Activated CD4-positive, alpha-beta T cell treated with anti-CD3 and anti-CD28 coated beads, Interleukin-2, amount 50 U/mL, for 24 hours (primary cell): Measurements from ENCODE around the gene HSPA2.
"Not testable (repeated sequence)": the region's sequence is repeated elsewhere in the genome, so short reads cannot be mapped to it uniquely, and the experiment has no call there.

Experiments used
- DNase-seq, 2 donors: peaks; one replicate each; pipeline ENCODE4 v3.0.0-alpha.2; 2020; ENCODE audit warnings: low read depth in 1 of 2, low spot score in 1 of 2

The HSPA2 gene

DNA sequence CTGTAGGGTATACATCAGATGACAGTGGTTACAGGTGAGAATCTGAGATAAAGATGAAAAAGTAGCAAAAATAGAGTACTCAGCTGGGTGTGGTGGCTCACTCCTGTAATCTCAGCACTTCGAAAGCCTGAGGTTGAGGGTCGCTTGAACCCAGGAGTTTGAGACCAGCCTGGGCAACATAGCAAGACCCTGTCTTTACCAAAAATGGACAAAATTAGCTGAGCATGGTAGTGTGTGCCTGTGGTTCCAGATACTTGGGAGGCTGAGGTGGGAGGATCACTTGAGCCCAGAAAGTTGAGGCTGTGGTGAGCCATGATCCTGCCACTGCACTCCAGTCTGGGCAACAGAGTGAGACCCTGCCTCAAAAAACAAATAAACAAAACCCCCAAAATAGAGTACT is 17.7 kb downstream of the HSPA2 start:
- DNase-seq, result not testable (repeated sequence)

DNA sequence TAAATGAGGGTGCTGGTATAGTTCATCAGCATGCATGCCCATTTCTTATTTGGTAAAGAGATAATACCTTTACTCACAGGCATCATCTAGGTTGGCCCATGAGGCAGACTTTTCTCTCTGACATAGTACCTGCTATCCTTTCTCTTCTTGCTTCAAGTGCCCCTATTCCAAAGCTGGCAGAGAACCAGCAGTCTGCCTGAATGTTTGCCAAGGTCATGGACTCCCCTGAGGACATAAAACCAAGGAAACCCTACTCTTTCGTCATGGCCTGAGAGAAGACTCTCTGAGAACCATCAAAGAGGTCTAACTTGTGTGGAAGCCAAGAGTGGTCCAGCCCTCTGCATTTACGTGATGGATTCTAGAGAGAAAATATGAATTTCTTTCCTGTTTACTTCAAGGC is 21.1 kb downstream of the HSPA2 start:
- DNase-seq, result no peak

DNA sequence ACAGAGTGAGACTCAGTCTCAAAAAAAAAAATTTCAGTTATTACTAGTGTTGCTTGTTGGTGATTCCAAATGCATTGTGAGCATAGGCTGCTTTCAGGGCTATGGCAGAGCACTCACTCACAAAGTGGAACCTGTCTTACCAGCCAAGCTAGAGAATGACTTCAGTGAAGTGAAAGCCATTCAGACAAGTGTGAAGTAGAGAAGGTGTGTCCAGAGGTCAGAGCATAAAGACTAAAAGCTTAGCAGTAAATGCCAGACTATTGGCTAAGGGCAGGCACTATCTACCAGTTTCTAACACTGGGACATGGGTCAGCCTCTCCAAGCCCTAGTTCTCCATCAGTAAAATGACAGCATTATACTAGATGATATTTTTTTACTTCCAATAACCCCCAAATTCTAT is 21.9 kb downstream of the HSPA2 start:
- DNase-seq, result no peak

DNA sequence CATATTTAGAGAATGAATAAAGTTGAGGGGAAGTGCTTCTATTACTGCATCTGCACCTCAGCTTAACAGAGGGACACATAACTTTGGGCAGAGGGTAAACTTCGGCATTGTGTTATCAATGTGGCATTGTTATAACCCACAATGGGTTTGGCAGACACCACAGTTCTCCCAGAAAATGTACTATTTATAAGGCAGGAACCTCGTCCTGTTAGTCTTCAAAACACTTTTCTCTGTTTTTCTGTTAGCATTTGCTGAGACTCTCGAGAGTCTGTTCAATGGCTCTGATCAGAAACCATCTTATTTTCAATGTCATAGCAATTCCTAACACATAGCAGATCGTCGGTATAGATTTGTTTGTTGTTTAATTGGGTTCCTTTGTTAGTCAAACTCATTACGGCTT is 23.2 kb downstream of the HSPA2 start:
- DNase-seq, result no peak

DNA sequence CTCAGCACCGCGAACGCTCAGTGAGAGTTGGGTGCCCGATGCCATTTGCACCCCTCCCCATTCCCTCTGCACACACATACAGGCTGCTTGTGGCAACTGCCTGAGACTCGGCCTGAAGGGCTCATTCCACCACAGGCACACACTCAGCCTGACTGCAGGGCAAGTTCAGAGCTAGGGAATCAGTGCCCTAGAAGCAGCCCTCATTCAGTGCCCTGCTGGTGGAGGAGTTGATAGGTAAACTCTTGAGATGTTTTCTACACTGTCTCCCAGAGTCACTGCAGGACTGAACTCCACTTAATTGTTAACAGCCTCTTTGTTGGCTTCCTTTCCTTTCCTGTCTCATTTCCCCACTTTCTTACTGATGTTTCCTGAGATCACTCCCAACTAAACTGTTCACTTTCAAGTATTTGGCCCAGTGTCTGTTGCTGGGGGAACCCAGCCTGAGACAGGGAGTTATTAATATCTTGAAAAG is 26.1 kb downstream of the HSPA2 start:
- no peak for DNase-seq

DNA sequence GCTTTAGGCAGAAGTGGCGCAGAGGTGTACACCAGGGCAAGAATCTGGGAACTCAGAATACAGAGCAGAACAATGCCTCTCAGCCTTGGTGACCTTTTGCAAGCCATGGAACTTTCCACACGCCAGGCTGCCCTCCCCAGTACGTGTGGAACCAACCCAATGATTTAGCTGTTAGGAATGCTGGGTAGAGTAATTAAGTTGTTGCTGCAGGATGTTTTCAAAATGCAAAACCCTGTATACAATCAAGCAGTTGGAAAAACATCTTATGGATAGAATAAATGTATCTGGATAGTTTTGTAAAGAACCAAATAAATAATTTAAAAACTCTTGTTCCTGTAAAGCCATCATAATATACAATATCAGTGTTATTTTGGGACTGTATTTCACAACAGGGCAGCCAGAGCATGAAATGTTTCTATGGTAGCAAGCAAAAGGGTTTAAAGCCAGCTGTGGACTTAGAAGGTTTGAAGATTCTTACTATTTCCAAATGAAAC is 28.6 kb downstream of the HSPA2 start:
- no peak for DNase-seq

DNA sequence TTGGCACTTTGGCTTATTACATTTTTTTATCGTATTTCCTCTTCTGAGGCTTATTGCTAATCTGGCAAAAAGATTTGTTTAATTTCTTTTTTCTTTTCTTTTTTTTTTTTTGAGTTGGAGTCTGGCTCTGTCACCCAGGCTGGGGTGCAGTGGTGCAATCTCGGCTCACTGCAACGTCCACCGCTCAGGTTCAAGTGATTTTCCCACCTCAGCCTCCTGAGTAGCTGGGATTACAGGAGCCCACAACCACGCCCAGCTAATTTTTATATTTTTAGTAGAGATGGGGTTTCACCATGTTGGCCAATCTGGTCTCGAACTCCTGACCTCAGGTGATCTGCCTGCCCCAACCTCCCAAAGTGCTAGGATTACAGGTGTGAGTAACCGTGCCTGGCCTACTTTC is 29.1 kb downstream of the HSPA2 start:
- DNase-seq, result not testable (repeated sequence)

DNA sequence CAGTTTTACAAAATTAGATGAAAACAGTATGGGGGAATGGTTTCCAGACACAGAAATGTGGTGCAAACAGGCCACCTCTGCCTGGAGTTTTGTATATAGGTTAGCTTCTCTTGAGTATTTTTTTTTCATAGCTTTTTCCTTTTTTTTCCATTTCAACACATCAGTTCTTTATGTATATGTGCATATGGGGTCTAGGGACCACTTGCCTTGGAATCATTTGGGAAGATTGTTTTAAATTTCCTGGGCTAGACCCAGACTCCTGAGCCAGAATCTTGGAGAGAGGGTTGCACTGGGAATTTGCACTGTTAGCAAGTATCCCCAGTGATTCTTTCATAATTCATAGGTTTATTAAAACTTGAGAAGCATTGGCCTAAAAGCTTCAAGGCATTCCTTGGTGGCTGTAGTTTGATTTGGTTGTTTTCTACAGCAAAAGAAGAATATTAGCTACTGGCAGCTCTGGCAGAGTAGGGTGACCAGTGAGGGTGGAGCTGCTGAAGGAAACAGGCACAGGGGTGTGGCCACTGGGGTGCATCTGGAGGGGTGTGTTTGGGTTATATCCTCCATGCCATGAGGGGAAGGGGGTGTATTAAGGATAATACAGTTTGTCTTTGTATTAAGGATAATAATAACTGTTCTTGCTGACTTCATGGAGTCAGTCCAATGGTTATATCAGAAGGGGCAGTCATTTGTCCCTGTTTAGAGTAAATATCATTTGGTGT is 32.0 kb downstream of the HSPA2 start:
- no peak for DNase-seq

DNA sequence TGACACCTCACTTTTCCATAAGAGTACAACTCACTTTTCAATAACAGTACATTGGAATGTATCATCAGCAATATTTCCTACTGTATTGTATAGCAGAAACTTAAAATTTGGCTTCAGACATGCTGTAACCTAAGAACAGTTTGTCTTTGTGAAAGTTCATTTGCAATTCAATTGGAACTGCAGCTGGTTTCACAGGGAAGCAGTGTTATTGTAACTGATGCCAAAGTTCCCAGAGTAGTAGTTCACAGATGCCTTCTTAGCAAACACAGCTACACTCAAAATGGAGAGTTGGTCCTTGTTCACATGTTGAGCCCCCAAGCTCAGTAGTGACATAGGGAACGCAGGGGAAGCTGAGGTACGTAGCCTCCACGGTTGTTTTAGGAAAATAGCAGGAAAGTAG is 32.6 kb downstream of the HSPA2 start:
- no peak for DNase-seq

DNA sequence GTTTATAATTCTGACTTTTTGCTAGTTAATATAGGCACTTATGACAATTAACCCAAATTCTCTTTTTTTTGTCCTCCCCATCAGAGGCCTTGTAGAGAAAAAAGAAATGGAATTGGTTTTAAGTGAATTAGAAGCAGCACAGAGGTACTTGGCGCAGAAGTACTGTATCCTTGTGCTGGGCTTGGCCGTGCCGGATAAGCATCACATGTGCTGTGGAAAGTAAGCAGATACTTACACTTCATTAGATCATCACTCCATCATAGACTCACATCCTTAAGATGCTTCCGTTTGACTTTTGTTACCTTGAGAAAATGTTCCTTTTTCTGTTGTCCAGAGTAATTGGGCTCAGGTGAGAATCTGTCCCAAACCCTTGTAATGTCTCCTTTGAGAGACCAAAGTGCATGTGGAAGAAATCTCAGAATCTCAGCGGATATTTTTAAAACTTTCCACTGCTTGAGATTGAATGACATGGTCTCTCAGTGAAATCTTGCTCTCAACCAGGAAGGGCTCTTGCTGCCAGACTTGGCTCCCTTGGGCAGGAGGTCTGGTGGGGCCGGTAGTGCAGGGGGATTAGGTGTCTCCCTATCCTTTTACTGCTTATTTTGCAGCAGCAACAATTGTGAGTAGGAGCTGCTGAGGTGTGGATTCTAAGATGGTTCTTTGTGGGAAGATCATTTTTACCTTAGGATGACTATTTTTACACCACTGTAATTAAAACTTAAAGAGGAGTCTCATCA is 34.0 kb downstream of the HSPA2 start:
- no peak for DNase-seq

DNA sequence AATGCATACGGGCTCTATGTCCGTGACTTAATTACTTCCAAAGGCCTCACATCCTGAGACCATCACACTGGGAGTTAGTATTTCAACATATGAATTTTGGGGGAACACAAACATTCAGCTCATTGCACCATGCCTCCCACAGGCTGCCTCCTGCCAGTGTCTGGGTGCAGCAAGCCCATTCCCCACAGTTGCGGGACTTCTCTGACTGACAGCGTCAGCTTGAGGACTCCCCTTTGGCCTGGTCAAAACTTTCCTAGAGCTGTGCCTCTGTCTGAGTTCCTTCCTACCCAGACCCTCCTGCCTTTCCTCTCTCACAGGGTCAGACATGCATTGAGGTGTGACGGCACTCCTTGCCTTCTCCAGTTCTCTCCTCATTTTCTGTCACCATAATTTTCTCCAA is 36.7 kb downstream of the HSPA2 start:
- DNase-seq, result no peak

DNA sequence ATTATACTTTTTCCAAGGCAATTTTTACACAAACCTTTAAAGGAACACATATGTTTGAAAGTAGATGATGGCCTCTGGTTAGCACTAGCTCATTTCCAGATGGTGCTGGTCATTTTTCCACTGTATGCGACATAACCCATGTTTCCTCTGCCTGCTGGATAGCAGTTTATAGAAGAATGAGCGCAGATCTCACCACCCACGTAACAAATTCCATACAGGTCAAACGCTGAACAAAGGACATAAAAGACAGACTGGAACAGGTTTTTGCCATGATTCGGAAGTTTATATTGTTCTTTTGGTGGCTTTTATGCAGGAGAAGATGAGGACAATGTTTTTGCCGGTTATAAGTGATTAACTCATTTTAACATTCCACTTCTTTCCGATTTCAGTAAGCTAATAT is 39.9 kb downstream of the HSPA2 start:
- no peak for DNase-seq

DNA sequence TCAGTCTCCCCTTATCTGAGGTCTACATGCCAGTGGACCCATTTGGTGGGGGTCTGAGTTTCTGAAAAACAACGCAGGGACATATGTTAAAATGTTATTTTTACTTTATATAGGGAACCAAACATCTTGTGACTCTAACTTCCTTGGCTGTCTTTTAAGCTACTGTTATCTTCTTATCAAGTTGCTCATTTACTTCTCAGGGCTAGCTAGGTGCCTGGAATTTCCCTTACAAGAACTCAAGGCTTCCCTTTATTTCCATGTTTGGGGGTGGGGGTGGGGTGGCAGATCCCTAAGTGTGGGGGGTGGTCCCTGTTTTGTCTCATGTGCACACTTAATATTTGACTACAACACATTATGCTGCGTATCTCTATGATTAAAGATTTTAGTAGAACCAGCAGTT is 40.8 kb downstream of the HSPA2 start:
- DNase-seq, result no peak

DNA sequence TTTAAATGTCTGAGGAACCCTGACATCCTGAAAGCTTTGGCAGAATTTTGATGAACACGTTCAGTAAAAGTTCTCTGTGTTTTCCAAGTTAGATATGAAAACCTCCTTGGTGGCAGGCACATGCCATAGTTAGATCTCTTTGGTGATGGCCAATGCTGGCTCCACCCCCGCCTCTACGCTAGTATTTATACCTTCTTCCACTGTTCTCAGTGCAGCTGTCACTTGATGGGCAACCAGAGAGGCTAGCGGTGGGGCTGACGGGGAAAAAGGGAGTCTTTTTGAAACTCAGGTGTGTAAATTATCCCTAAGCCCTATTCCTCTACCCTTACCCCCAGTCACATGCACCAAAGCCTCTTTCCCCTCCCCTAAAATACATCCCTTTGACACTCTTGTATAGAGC is 41.3 kb downstream of the HSPA2 start:
- no peak for DNase-seq

DNA sequence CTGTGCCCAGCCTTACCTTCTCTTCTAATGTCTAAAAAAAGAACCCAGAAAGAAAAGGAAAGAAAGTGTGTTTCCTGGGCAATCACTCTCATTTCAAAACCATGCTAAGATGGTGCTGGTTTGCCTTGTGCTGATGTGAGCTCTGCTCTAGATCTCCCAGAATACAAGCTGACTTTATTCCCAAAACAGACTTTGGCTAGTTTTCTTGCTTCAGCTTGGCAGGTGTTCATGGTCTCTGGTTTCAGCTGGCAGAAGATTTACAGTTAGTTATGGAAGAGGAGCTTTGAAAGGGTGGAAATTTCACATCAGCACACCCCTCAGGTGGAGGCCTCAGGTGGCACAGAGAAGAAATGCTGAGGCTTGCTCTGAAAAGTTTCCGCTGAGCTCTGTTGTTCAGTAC is 43.6 kb downstream of the HSPA2 start:
- DNase-seq, result no peak

DNA sequence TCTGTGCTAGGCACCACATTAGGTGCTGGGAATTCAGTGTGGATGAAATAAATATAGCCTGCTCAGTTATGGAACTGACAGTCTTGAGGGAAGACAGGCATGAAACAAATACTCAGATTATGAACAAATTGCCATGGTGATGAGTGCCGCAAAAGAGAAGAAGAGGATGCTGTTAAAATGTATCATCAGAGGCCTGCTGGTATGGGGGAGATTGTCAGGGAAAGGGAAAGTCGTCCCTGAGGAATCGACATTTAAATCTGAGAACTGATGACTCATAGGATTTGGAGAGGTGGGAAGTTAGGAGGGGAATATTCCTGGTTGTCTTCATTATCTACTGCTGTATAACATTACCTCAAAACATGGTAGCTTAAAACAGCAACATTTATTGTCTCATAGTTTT is 51.3 kb downstream of the HSPA2 start:
- DNase-seq, result no peak
